HG03354 (cell line): Measurements from ENCODE around the gene POLR3K.
"Not testable (repeated sequence)": the region's sequence is repeated elsewhere in the genome, so short reads cannot be mapped to it uniquely, and the experiment has no call there.

ENCODE experiments used
- ATAC-seq: cut with Tn5 transposase; IDR thresholded peaks from one replicate; pipeline ENCODE4 v1.9.1; 2021; ENCODE audit warnings: mild to moderate bottlenecking; ENCODE audit not compliant: unreplicated experiment, poor library complexity, severe bottlenecking

The POLR3K gene

DNA sequence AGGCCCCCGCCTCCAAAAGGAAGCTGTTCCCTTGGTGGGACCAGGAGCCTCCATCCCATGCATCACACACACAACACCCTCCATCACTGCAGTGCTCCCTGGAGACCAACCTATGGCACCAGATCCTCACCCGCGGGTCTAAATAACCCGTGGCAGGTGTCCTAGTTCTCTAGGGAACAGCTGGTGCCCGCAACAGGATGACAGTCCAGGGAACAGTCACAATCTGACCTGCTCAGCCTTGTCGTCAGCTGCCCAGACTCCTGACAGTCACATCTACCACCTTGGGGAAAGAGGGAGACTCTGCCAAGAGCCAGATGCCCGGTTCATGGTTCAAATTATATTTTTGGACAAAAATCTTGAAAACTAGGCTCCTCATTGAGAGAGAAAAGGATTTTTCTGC is 22.8 kb downstream of the POLR3K start:
- ATAC-seq, result not testable (repeated sequence)

DNA sequence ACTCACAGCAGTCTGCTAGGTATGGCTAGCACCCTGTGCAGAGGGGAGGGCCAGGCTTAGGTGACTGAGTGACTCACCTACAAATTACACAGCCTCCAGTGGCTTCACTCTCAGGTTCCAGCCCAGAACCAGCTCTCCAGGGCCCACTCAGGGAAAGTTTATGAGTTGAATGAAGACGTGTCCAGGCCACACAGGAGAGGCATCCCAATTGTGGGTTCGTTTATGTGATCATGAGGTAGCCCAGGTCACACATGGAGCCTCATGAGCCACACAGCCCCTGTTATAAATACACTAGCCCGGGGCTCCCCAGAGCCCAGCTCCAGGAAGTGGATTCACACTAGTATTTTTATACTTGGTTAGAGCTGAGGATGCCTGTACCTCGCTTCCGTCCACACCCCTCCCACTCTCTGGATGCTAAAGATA is 27.5 kb downstream of the POLR3K start:
- peak; percentile 63 for ATAC-seq

DNA sequence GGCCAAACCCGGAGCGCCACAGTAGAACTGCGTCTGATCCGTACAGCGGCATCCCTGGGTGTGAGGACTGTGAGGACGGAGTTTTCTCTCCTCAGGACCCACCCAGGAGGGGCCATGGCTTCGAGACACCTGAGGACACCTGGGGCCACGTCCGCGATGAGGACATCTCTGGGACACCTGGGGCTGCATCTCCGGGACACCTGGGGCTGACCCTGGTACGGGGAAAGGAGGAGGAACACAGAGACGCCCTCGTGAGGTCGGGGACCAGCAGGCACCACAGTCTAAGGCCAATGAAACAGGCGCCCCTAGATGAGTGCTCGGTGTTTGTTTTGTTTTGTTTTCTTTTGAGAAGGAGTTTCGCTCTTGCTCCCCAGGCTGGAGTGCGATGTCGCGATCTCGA is 29.3 kb downstream of the POLR3K start:
- not testable (repeated sequence) for ATAC-seq

DNA sequence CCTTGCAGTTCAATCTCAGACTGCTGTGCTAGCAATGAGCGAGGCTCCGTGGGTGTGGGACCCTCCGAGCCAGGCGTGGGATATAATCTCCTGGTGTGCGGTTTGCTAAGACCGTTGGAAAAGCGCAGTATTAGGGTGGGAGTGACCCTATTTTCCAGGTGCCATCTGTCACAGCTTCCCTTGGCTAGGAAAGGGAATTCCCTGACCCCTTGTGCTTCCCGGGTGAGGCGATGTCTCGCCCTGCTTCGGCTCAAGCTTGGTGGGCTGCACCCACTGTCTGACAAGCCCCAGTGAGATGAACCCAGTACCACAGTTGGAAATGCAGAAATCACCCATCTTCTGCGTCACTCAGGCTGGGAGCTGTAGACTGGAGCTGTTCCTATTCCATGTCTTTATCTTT is 32.5 kb downstream of the POLR3K start:
- ATAC-seq, result not testable (repeated sequence)

DNA sequence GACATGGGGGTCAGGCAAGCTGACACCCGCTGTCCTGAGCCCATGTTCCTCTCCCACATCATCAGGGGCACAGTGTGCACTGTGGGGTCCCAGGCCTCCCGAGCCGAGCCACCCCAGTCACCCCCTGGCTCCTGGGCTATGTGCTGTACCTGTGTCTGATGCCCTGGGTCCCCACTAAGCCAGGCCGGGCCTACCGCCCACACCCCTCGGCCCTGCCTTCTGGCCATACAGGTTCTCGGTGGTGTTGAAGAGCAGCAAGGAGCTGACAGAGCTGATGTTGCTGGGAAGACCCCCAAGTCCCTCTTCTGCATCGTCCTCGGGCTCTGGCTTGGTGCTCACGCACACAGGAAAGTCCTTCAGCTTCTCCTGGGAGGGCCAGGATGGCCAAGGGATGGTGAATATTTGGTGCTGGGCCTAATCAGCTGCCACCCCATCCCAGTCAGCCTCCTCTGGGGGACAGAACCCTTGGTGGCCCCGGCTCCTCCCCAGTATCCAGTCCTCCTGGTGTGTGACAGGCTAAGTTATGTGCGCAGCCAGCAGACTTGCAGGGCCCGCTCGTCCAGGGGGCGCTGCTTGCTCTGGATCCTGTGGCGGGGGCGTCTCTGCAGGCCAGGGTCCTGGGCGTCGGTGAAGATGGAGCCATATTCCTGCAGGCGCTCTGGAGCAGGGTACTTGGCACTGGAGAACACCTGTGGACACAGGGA is 36.2 kb downstream of the POLR3K start:
- not testable (repeated sequence) for ATAC-seq

GRCh38 chr16:10772-11171 is 42.6 kb downstream of the POLR3K start:
- not testable (repeated sequence) for ATAC-seq

DNA sequence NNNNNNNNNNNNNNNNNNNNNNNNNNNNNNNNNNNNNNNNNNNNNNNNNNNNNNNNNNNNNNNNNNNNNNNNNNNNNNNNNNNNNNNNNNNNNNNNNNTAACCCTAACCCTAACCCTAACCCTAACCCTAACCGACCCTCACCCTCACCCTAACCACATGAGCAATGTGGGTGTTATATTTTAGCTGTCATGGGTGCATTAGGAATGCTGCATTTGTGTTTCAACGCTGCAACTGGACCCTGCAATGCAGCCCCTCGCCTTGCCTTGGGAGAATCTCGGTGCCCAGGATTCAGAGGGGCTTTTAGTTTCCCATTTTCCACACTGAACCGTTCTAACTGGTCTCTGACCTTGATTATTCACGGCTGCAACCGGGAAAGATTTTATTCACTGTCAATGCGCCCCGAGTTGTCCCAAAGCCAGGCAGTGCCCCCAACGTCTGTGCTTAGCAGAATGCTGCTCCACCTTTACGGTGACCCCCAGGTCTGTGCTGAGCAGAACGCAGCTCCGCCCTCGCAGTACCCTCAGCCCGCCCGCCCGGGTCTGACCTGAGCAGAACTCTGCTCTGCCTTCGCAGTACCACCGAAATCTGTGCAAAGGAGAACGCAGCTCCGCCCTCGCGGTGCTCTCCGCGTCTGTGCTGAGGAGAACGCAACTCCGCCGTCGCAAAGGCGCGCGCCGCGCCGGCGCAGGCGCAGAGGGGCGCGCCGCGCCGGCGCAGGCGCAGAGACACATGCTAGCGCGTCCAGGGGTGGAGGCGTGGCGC is 43.3 kb downstream of the POLR3K start:
- ATAC-seq, result no peak
